SK-N-SH (cell line): ENCODE measurements around the gene MAP4K5. TPM values are rescaled to one million over a fixed set of nuclear protein-coding genes. Genes with fewer than 3 reads are reported as not detected.

Experiments
- CTCF ChIA-PET: fragments of 300-600, 350-600 bp; formaldehyde crosslinking; extraction: SDS; loops from one replicate; lab custom pipeline; 2021; lab: Yijun Ruan, JAX
- POLR2A ChIA-PET: fragments of 350-600 bp; sonication (Branson Sonifier 250); formaldehyde crosslinking; extraction: SDS; loops from one replicate; lab custom pipeline; 2020; ENCODE audit warnings: antibody characterized with exemption, inconsistent platforms; lab: Yijun Ruan, JAX
- DNase-seq: peaks from one replicate; pipeline ENCODE4 v3.0.0; 2012
- H2AFZ ChIP-seq: fragments of 200-600 bp; sonication (generic); 2 replicates; pipeline ENCODE4 v1.8.1; 2016; ENCODE audit warnings: antibody characterized with exemption, mild to moderate bottlenecking, low read depth
- H3F3A ChIP-seq: fragments of 200-600 bp; sonication (generic); replicated peaks from 2 replicates; pipeline ENCODE3; 2016; ENCODE audit warnings: antibody characterized with exemption, mild to moderate bottlenecking; ENCODE audit not compliant: insufficient read depth
- H3K27ac ChIP-seq, 2 experiments: fragments of 200-500 bp in 1 of 2; fragments of 200-600 bp in 1 of 2; sonication (Bioruptor generic) in 1 of 2; sonication (generic), shearing (Covaris generic) in 1 of 2; 2 replicates each; pipeline versions ENCODE4 v1.5.1 to v1.6.1; 2014 to 2016; ENCODE audit warnings: low read depth in 2 of 2, inconsistent platforms in 1 of 2, low read length in 1 of 2, mild to moderate bottlenecking in 1 of 2, mixed read lengths in 1 of 2
- H3K27me3 ChIP-seq: fragments of 200-600 bp; sonication (generic), shearing (Covaris generic); 2 replicates; pipeline ENCODE4 v1.6.1; 2016; ENCODE audit warnings: mixed run types; ENCODE audit not compliant: insufficient read depth
- H3K36me3 ChIP-seq, 2 experiments: fragments of 200-500 bp in 1 of 2; fragments of 200-600 bp in 1 of 2; sonication (Bioruptor generic) in 1 of 2; sonication (generic) in 1 of 2; replicated peaks in 1 of 2; 2 replicates each; pipeline versions ENCODE3 to v1.5.1; 2014 to 2016; ENCODE audit warnings: low read length in 1 of 2, mild to moderate bottlenecking in 1 of 2; ENCODE audit not compliant: insufficient read depth in 2 of 2, control insufficient read depth in 1 of 2
- H3K4me1 ChIP-seq, 2 experiments: fragments of 200-500 bp in 1 of 2; fragments of 200-600 bp in 1 of 2; sonication (Bioruptor generic) in 1 of 2; sonication (generic), shearing (Covaris generic) in 1 of 2; 2 replicates each; pipeline versions ENCODE4 v1.5.1 to v1.6.1; 2014 to 2016; ENCODE audit warnings: low read depth in 1 of 2, low read length in 1 of 2, mixed run types in 1 of 2; ENCODE audit not compliant: insufficient read depth in 2 of 2, control insufficient read depth in 1 of 2
- H3K4me2 ChIP-seq: fragments of 200-600 bp; sonication (generic), shearing (Covaris generic); 2 replicates; pipeline ENCODE4 v1.6.1; 2017; ENCODE audit warnings: mixed run types
- H3K4me3 ChIP-seq, 2 experiments: fragments of 200-500 bp in 1 of 2; fragments of 200-600 bp in 1 of 2; sonication (Bioruptor generic) in 1 of 2; sonication (generic), shearing (Covaris generic) in 1 of 2; 2 replicates each; pipeline versions ENCODE4 v1.5.1 to v1.8.1; 2014 to 2016; ENCODE audit warnings: low read depth in 2 of 2, inconsistent platforms in 1 of 2, low read length in 1 of 2, mild to moderate bottlenecking in 1 of 2, mixed read lengths in 1 of 2, moderate library complexity in 1 of 2
- H3K79me2 ChIP-seq: fragments of 200-600 bp; sonication (generic); 2 replicates; pipeline ENCODE4 v1.8.1; 2017; ENCODE audit warnings: mild to moderate bottlenecking; ENCODE audit not compliant: insufficient read depth
- H3K9ac ChIP-seq: fragments of 200-600 bp; sonication (generic); 2 replicates; pipeline ENCODE4 v1.6.1; 2017; ENCODE audit warnings: mixed run types
- H3K9me2 ChIP-seq: fragments of 200-600 bp; sonication (generic); 2 replicates; pipeline ENCODE4 v1.6.1; 2017; ENCODE audit warnings: mixed run types
- H3K9me3 ChIP-seq: fragments of 200-600 bp; sonication (generic); 2 replicates; pipeline ENCODE4 v1.6.1; 2017; ENCODE audit warnings: mixed run types, mild to moderate bottlenecking, moderate library complexity
- H4K20me1 ChIP-seq: fragments of 200-600 bp; sonication (generic); 2 replicates; pipeline ENCODE4 v1.6.1; 2017; ENCODE audit warnings: mild to moderate bottlenecking, mixed run types; ENCODE audit not compliant: insufficient read depth
- CHD2 ChIP-seq: fragments of 150-350 bp; IDR thresholded peaks from 2 replicates; pipeline ENCODE4 v1.6.1; 2018; ENCODE audit warnings: low read length; ENCODE audit not compliant: partially characterized antibody
- EZH2phosphoT487 ChIP-seq: fragments of 200-600 bp; sonication (generic); IDR thresholded peaks from 2 replicates; pipeline ENCODE4 v1.6.1; 2017; ENCODE audit warnings: low read depth, mixed run types, mild to moderate bottlenecking, antibody characterized with exemption, moderate library complexity, borderline replicate concordance
- FOSL2 ChIP-seq: IDR thresholded peaks from 2 replicates; pipeline ENCODE4 v1.4.0; 2012; ENCODE audit warnings: low read depth, mild to moderate bottlenecking, moderate library complexity, borderline replicate concordance
- GABPA ChIP-seq: IDR thresholded peaks from 2 replicates; pipeline ENCODE4 v1.4.0; 2012; ENCODE audit warnings: low read depth, mild to moderate bottlenecking
- MAX ChIP-seq: IDR thresholded peaks from 2 replicates; pipeline ENCODE4 v1.4.0; 2012; ENCODE audit warnings: low read depth
- MEF2A ChIP-seq: IDR thresholded peaks from 2 replicates; pipeline ENCODE4 v1.4.0; 2012; ENCODE audit warnings: low read depth, borderline replicate concordance
- MXI1 ChIP-seq: IDR thresholded peaks from 2 replicates; pipeline ENCODE4 v1.6.1; 2012; ENCODE audit warnings: mild to moderate bottlenecking, low read depth, low read length, improper control_type of control experiment
- NRF1 ChIP-seq: IDR thresholded peaks from 2 replicates; pipeline ENCODE4 v1.6.1; 2012; ENCODE audit warnings: low read depth, mild to moderate bottlenecking, low read length
- RAD21 ChIP-seq: IDR thresholded peaks from 2 replicates; pipeline ENCODE4 v1.6.1; 2012; ENCODE audit warnings: mild to moderate bottlenecking, low read length
- RXRA ChIP-seq: IDR thresholded peaks from 2 replicates; pipeline ENCODE4 v1.4.0; 2012; ENCODE audit warnings: low read depth, mild to moderate bottlenecking, borderline replicate concordance
- TAF1 ChIP-seq: IDR thresholded peaks from 2 replicates; pipeline ENCODE4 v1.6.1; 2012; ENCODE audit warnings: low read depth, mild to moderate bottlenecking, low read length, moderate library complexity, borderline replicate concordance
- TCF12 ChIP-seq: IDR thresholded peaks from 2 replicates; pipeline ENCODE4 v1.4.0; 2012
- TEAD4 ChIP-seq: IDR thresholded peaks from 2 replicates; pipeline ENCODE4 v1.4.0; 2012; ENCODE audit warnings: mild to moderate bottlenecking, borderline replicate concordance; ENCODE audit not compliant: insufficient read depth
- USF2 ChIP-seq: fragments of 150-350 bp; IDR thresholded peaks from 2 replicates; pipeline ENCODE4 v1.6.1; 2017; ENCODE audit warnings: antibody characterized with exemption, low read length, low read depth, borderline replicate concordance
- YY1 ChIP-seq: IDR thresholded peaks from 2 replicates; pipeline ENCODE4 v1.4.0; 2012; ENCODE audit warnings: low read depth, mild to moderate bottlenecking
- WGBS: methylation state at CpG from one replicate; pipeline ENCODE4 v1.1.6; 2017; ENCODE audit warnings: low lambda C conversion rate; 5-methylcytosine and 5-hydroxymethylcytosine counted together
- polyA plus RNA-seq, 3 experiments: library from polyadenylated mRNA; depleted of rRNA; stranded (reverse); fragments of >200 nt; gene quantifications; 2 replicates each; pipeline ENCODE4 v1.2.3, GENCODE V29; 2012
- TF ChIP-seq, protein P1 (sequence below): IDR thresholded peaks from 2 replicates; pipeline ENCODE4 v1.6.1; 2012; ENCODE audit warnings: mild to moderate bottlenecking, low read depth, low read length, moderate library complexity
- TF ChIP-seq, protein P2 (sequence below): IDR thresholded peaks from 2 replicates; pipeline ENCODE4 v1.4.0; 2012; ENCODE audit warnings: low read depth, borderline replicate concordance
- TF ChIP-seq, protein P3 (sequence below): IDR thresholded peaks from 2 replicates; pipeline ENCODE4; 2012

Gene MAP4K5
- polyA plus RNA-seq, 1 of the 3 experiments (the other 2 are of a cell fraction) = 31.8 TPM

DNA sequence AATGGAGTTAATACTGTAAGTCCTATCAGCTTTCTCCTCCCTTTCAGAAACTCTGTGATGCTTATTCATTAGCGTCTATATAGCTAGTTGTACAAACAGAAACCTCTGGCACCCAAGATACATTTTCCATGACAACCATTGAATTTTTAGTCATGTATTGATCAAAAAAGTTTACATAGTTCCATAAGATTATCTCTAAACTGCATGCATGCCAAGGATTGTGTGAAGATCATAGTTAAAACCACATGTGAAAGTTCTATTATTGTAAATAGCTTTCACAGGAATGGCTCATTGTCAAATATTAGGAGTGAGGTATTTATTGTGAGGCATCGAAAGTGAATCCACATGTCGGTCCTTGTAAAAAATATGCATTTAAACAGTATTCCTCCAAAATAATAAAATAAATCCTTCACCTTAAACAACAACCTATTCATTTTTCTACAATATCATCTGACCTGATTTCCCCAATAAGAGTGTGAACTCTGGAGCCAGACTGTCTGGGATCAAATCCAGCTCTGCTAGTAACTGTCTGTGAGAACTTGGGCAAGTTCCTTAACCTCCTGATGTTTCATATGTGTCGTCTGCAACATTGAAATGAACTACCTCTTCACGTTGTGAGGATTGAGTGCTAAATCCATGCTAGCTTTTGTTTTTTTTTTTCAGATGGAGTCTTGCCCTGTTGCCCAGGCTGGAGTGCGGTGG, 125.1 kb downstream of the MAP4K5 start:
- H3K4me2 ChIP-seq = no peak overlapping the region
- H3K36me3 ChIP-seq = peaks cover 0 to 3% of the 10 kb centered on the region in 2 experiments
- no peak overlapping the region for H3K9ac ChIP-seq
- no peaks in the 10 kb centered on the region for H3K79me2 ChIP-seq
- no peaks in the 10 kb centered on the region for H4K20me1 ChIP-seq
- no peaks in the 10 kb centered on the region for H3K9me3 ChIP-seq
- ChIA-PET POLR2A (no interaction called here), CTCF (interaction anchor here (0.8 kb wide), 1 partner anchor 15 kb away, joined by 3 read pairs; no protein-coding TSS in a partner anchor)
- no peak overlapping the region for H3K27ac ChIP-seq
- no peak for DNase-seq
- H3K9me2 ChIP-seq = no peaks in the 10 kb centered on the region
- TF ChIP-seq TCF12 (no peak), YY1 (no peak), MEF2A (no peak), MXI1 (no peak), CHD2 (no peak), NRF1 (no peak), TEAD4 (no peak), TAF1 (no peak), FOSL2 (no peak), RAD21 (no peak), RXRA (no peak), MAX (no peak), USF2 (no peak), EZH2phosphoT487 (no peak), GABPA (no peak)
- TF ChIP-seq, protein P1, sequence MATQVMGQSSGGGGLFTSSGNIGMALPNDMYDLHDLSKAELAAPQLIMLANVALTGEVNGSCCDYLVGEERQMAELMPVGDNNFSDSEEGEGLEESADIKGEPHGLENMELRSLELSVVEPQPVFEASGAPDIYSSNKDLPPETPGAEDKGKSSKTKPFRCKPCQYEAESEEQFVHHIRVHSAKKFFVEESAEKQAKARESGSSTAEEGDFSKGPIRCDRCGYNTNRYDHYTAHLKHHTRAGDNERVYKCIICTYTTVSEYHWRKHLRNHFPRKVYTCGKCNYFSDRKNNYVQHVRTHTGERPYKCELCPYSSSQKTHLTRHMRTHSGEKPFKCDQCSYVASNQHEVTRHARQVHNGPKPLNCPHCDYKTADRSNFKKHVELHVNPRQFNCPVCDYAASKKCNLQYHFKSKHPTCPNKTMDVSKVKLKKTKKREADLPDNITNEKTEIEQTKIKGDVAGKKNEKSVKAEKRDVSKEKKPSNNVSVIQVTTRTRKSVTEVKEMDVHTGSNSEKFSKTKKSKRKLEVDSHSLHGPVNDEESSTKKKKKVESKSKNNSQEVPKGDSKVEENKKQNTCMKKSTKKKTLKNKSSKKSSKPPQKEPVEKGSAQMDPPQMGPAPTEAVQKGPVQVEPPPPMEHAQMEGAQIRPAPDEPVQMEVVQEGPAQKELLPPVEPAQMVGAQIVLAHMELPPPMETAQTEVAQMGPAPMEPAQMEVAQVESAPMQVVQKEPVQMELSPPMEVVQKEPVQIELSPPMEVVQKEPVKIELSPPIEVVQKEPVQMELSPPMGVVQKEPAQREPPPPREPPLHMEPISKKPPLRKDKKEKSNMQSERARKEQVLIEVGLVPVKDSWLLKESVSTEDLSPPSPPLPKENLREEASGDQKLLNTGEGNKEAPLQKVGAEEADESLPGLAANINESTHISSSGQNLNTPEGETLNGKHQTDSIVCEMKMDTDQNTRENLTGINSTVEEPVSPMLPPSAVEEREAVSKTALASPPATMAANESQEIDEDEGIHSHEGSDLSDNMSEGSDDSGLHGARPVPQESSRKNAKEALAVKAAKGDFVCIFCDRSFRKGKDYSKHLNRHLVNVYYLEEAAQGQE = no peak
- TF ChIP-seq, protein P2, sequence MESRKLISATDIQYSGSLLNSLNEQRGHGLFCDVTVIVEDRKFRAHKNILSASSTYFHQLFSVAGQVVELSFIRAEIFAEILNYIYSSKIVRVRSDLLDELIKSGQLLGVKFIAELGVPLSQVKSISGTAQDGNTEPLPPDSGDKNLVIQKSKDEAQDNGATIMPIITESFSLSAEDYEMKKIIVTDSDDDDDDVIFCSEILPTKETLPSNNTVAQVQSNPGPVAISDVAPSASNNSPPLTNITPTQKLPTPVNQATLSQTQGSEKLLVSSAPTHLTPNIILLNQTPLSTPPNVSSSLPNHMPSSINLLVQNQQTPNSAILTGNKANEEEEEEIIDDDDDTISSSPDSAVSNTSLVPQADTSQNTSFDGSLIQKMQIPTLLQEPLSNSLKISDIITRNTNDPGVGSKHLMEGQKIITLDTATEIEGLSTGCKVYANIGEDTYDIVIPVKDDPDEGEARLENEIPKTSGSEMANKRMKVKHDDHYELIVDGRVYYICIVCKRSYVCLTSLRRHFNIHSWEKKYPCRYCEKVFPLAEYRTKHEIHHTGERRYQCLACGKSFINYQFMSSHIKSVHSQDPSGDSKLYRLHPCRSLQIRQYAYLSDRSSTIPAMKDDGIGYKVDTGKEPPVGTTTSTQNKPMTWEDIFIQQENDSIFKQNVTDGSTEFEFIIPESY = no peak
- TF ChIP-seq, protein P3, sequence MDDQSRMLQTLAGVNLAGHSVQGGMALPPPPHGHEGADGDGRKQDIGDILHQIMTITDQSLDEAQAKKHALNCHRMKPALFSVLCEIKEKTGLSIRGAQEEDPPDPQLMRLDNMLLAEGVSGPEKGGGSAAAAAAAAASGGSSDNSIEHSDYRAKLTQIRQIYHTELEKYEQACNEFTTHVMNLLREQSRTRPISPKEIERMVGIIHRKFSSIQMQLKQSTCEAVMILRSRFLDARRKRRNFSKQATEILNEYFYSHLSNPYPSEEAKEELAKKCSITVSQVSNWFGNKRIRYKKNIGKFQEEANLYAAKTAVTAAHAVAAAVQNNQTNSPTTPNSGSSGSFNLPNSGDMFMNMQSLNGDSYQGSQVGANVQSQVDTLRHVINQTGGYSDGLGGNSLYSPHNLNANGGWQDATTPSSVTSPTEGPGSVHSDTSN = no peak
- H3K4me3 ChIP-seq = no peak overlapping the region
- H3K27me3 ChIP-seq = no peaks in the 10 kb centered on the region
- 90% methylated on average over 6 of the region's 6 CpGs for WGBS
- H3K4me1 ChIP-seq = no peaks in the 10 kb centered on the region
- no peak overlapping the region for H2AFZ ChIP-seq
- peaks cover 11% of the 10 kb centered on the region for H3F3A ChIP-seq
